GM12801 (cell line): ENCODE measurements around the gene CRYBA2.

Experiments
- CTCF ChIP-seq: IDR thresholded peaks from one replicate; pipeline ENCODE4 v1.5.1; 2011; ENCODE audit warnings: control low read depth; ENCODE audit not compliant: insufficient read length; ENCODE audit errors: extremely low read depth

CRYBA2 gene

GRCh38 chr2:218957671-218958070 is 35.6 kb downstream of the CRYBA2 start:
- no peak for TF ChIP-seq CTCF

- TF ChIP-seq CTCF = no peak
These were observed 37.2 kb downstream of the CRYBA2 start for GRCh38 chr2:218956039-218956438.

DNA sequence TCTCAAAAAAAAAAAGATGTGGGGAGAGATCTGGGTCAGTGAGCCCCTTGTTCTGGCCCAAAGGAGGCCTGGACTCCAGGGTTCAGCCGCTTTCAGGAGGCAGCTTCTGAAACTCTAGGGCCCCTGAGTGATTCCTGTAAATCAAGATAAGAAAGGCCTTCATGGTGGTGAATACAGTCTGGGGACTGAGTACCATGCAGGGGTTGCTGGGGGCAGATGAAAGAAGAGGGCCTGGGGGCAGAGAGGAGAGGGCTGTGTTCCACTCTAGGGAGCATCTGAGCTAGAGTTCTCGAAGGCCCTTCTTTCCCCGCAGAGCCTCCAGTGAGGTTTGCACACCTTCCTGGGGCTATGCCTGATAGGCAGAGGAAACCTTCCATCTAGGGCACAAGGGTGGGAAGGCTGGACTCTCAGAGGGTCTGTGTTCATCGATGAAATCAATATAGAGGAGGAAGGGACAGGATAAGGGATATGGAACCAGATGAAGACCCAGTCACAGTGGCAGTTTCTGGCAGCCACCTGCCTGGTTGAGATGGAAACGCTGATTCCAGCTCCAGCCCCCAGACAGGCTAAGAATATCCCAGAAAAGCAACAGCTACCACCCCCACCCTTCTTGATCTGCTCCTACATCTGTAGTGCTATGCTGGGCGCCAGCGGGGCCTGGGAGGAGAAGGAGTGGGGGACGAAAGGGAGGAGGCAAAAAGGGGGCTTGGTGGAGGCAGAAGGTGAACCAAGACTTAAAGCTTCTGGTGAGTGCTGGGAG is 38.5 kb downstream of the CRYBA2 start:
- TF ChIP-seq CTCF = no peak

DNA sequence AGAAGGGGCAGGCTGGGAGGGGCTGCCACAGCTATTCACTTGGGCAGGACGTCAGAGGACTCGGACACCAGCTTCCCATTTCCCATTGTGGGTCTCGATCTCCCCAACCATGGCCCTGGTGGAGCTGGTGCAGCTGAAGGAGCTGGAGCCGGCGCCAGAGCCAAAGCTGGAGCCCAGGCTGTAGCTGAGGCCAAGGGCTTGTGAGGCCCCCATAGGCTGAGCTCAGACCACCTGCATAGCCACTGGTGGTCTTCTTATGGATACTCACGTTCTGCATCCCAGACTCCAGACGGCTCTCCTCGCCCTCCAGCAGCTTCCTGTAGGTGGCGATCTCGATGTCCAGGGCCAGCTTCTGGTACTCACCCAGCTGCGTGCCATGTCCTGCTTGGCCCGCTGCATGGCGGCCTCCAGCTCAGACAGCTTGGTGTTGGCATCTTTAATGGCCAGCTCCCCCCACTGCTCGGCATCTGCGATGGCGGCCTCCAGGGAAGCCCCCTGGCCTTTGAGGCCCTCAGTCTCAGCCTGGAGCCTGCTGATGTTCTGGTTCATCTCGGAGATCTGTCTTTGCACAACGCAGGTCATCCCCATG is 39.8 kb downstream of the CRYBA2 start:
- no peak for TF ChIP-seq CTCF

DNA sequence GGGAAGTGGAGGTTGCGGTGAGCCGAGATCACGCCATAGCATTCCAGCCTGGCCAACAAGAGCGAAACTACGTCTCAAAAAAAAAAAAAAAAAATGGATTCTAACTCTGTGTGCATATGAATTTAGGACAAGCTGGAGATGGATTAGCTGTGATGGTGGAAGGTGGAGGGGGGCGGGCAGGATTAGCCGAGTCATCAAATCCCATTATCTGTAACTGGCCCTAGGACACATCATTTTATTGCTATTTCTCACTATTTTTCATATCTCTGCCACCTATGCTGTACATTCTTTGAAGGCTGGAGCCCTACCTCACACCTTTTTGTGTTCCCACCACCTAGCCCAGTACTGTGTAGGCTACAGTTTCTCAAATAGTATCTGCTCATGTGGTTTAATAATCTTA is 41.1 kb downstream of the CRYBA2 start:
- TF ChIP-seq CTCF = no peak

DNA sequence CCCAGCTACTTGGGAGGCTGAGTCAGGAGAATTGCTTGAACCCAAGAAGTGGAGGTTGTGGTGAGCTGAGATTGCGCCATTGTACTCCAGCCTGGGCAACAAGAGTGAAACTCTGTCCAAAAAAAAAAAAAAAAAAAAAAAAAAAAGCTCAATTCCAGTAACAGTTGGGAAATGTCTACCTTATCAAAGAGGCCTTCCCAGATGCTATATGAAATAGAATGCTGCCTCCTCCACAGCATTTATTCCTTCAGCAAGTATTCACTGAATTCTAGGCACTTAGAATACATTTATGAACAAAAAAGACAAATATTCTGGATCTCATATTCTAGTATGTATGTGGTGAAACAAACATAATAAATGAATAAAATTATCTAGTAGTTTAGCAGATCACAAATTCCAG is 46.6 kb downstream of the CRYBA2 start:
- no peak for TF ChIP-seq CTCF

DNA sequence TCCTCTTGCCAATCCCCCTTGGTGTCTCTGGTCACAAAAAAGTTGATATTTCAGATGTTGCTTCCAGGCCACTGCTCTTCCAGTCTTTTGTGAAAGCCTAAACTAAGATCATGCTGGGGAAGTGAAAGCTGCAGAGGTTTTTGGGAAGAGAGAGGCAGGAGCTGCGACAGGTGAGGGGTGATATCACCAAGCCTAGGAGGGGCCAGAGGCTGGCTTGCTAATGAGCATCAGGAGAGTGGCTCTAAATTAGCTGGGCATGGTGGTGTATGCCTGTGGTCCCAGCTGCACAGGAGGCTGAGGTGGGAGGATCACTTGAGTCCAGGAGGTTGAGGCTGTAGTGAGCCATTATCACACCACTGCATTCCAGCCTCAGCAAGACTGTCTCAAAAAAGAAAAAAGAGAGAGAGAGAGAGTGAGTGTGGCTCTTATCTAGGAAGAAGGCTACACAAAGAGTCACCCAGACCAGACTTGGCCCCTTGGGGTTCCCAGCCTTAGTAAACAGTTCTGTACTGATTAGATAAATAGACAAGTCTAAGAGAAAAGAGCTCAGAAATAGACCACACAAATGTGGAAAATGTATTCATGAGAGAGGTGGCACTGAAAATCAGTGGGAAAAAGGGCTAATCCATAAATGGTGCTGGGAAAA is 48.3 kb downstream of the CRYBA2 start:
- no peak for TF ChIP-seq CTCF
